ENCODE results near the gene SGPP1.
"Not testable (repeated sequence)": the region's sequence is repeated elsewhere in the genome, so short reads cannot be mapped to it uniquely, and the experiment has no call there.

The SGPP1 gene

DNA sequence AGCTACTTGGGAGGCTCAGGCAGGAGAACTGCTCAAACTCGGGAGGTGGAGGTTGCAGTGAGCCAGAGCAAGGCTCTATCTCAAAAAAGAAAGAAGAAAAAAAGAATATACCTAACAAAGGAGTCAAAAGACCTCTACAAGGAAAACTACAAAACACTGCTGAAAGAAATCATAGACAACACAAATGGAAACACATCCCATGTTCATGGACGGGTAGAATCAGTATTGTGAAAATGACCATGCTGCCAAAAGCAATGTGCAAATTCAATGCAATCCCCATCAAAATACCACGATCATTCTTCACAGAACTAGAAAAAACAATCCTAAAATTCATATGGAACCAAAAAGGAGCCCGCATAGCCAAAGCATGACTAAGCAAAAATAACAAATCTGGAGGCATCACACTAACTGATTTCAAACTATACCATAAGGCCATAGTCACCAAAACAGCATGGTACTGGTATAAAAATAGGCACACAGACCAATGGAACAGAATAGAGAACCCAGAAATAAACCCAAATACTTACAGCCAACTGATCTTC, 91.7 kb downstream of the SGPP1 start:
- not testable (repeated sequence) for DNase-seq (ENCODE audit: low spot score)

All from HuH-7.5 (cell line).